ENCODE measurements around the gene KIAA0040.
A peak's percentile ranks its signal among the peaks of the same experiment; 100 is the strongest.

GRCh38 chr1:175169286-175170018 is 23.1 kb downstream of the KIAA0040 start:
- TF ChIP-seq CTCF (tag by site-specific recombination; IDR thresholded peaks at IDR 0.05) (no peak), OSR2 (tag by site-specific recombination; IDR thresholded peaks at IDR 0.05) (peak; percentile 65; the same call in 1 of the 2 replicates), ZNF521 (tag by site-specific recombination; IDR thresholded peaks at IDR 0.05) (no peak), ELK4 (IDR thresholded peaks at IDR 0.05; ENCODE audit: borderline replicate concordance, low read depth, low read length) (no peak)
